Measurements from ENCODE around the gene RNF10.

GRCh38 chr12:120620624-120621023 is 86.5 kb downstream of the RNF10 start:
- TF ChIP-seq EZH2 (IDR thresholded peaks at IDR 0.05; ENCODE audit: insufficient read depth, low read length) (no peak), CTCF (IDR thresholded peaks at IDR 0.05; ENCODE audit: insufficient read depth, low read depth, low read length) (no peak)
